Astrocyte of the spinal cord (primary cell): ENCODE data around the gene NGLY1.

Source experiments
- DNase-seq: peaks from one replicate; pipeline ENCODE4 v3.0.0; 2011; ENCODE audit warnings: low read depth, low spot score
- H3K4me3 ChIP-seq: 2 replicates; pipeline ENCODE4 v1.5.1; 2011; ENCODE audit warnings: low read depth, mild to moderate bottlenecking, low read length, moderate library complexity
- in situ Hi-C: cut with HindIII; loops from 2 replicates; pipeline ENCODE4 v1.10.0; 2017; ENCODE audit warnings: low sequenced_read_pairs
- TF ChIP-seq, protein P1 (sequence below): IDR thresholded peaks from 2 replicates; pipeline ENCODE4 v1.5.1; 2012; ENCODE audit warnings: low read depth, mild to moderate bottlenecking, low read length, inconsistent platforms

NGLY1 gene

GRCh38 chr3:25687742-25688141, 95.5 kb downstream of the NGLY1 start:
- no peak for DNase-seq
- TF ChIP-seq, protein P1, sequence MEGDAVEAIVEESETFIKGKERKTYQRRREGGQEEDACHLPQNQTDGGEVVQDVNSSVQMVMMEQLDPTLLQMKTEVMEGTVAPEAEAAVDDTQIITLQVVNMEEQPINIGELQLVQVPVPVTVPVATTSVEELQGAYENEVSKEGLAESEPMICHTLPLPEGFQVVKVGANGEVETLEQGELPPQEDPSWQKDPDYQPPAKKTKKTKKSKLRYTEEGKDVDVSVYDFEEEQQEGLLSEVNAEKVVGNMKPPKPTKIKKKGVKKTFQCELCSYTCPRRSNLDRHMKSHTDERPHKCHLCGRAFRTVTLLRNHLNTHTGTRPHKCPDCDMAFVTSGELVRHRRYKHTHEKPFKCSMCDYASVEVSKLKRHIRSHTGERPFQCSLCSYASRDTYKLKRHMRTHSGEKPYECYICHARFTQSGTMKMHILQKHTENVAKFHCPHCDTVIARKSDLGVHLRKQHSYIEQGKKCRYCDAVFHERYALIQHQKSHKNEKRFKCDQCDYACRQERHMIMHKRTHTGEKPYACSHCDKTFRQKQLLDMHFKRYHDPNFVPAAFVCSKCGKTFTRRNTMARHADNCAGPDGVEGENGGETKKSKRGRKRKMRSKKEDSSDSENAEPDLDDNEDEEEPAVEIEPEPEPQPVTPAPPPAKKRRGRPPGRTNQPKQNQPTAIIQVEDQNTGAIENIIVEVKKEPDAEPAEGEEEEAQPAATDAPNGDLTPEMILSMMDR, result no peak
- no peak overlapping the region for H3K4me3 ChIP-seq
- in situ Hi-C loops, result no loop called here

GRCh38 chr3:25686766-25687165, 96.5 kb downstream of the NGLY1 start:
- no peak for DNase-seq
- in situ Hi-C loops, result no loop called here
- H3K4me3 ChIP-seq, result no peak overlapping the region
- TF ChIP-seq, protein P1, result no peak

- no peak overlapping the region for H3K4me3 ChIP-seq
- in situ Hi-C loops, result no loop called here
- no peak for DNase-seq
- TF ChIP-seq, protein P1, result no peak
These were observed 99.4 kb downstream of the NGLY1 start for GRCh38 chr3:25683882-25684281.

- in situ Hi-C loops, result no loop called here
- TF ChIP-seq, protein P1, result no peak
- H3K4me3 ChIP-seq, result no peak overlapping the region
- DNase-seq, result no peak
These were observed 99.8 kb downstream of the NGLY1 start for GRCh38 chr3:25683410-25683809.

DNA sequence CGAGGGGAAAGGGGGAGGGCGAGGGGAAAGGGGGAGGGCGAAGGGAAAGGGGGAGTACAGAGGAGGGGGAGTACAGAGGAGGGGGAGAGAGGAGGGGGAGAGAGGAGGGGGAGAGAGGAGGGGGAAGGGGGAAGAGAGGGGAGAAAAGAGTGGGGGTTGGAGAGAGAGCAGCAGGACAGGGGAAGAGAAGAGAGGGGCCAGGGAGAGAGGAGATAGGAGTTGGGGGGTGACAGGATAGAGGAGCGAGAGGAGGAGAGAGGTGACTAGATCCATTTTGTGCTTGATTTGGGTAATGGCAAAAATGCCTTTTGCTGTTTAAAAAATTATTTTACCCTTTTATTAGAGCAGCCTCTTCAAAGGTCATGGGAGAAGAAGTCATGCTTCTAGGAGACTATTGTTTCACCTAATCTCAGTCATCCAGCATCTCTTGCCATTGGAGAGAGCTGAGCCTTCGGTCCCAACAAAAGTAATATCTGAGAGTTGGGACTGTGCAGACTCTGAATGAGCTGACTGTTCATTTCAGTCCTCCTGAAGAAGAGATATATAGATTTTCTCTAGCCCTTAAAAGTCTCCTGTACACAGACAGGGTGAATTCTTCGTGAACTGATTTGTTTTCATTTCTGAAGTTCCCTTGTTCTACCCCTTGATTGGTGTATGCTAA, 103.5 kb downstream of the NGLY1 start:
- in situ Hi-C loops, result no loop called here
- DNase-seq, result no peak
- TF ChIP-seq, protein P1, result no peak

DNA sequence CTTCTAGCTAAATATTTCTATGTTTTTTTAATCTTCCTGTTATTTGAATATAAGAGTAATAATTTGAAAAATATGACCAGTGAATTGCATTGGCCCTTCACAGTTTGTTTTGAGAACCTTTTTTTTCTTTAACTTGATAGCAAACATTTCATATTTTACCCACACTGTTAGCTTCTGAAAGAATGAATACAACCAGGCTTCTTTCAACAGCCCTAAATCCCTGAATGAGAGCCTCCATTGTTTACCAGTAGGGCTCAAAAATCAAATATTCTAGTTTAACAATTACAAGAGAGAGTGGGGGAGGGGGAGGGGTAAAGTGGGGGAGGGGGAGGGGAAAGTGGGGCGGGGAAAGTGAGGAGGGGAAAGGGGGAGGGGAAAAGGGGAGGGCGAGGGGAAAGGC, 104.1 kb downstream of the NGLY1 start:
- no peak for DNase-seq
- in situ Hi-C loops, result no loop called here
- TF ChIP-seq, protein P1, result no peak
- no peak overlapping the region for H3K4me3 ChIP-seq

More for the DNA sequence above, 103.5 kb downstream of the NGLY1 start:
- no peak overlapping the region for H3K4me3 ChIP-seq
